HEK293 (cell line): ENCODE data around the gene C1orf216.
"Not testable (repeated sequence)": the region's sequence is repeated elsewhere in the genome, so short reads cannot be mapped to it uniquely, and the experiment has no call there.

Source experiments
- CTCF ChIA-PET: fragments of 350-600 bp; formaldehyde crosslinking; extraction: SDS; loops from one replicate; lab custom pipeline; 2021; ENCODE audit warnings: antibody characterized with exemption; lab: Yijun Ruan, JAX
- POLR2A ChIA-PET: fragments of 300-600 bp; formaldehyde crosslinking; extraction: SDS; loops from one replicate; lab custom pipeline; 2020; ENCODE audit warnings: antibody characterized with exemption, inconsistent platforms; lab: Yijun Ruan, JAX
- H3K27ac ChIP-seq: fragments of 200-500 bp; sonication (Bioruptor generic); 2 replicates; pipeline ENCODE4 v1.5.1; 2014; ENCODE audit warnings: low read depth, low read length, control low read depth, inconsistent platforms; ENCODE audit errors: extremely low read depth
- H3K36me3 ChIP-seq, 2 experiments: fragments of 200-500 bp in 1 of 2; sonication (Bioruptor generic) in 1 of 2; 1 replicate in 1 of 2; 2 replicates in 1 of 2; pipeline ENCODE4 v1.5.1; 2014 to 2017; ENCODE audit warnings: inconsistent platforms in 2 of 2, low read length in 2 of 2; ENCODE audit not compliant: control insufficient read depth in 2 of 2, insufficient read depth in 1 of 2
- H3K4me1 ChIP-seq: fragments of 200-500 bp; sonication (Bioruptor generic); 2 replicates; pipeline ENCODE4 v1.5.1; 2014; ENCODE audit warnings: mild to moderate bottlenecking, low read length, inconsistent platforms; ENCODE audit not compliant: control insufficient read depth, insufficient read depth
- H3K4me3 ChIP-seq: 2 replicates; pipeline ENCODE4 v1.5.1; 2011; ENCODE audit warnings: low read depth, mild to moderate bottlenecking, control low read depth, low read length, moderate library complexity
- H3K9me3 ChIP-seq: fragments of 200-500 bp; sonication (Bioruptor generic); 2 replicates; pipeline ENCODE4 v1.5.1; 2014; ENCODE audit warnings: low read depth, low read length, inconsistent platforms; ENCODE audit not compliant: control insufficient read depth, insufficient read depth
- EGR2 ChIP-seq: fragments of 450-650 bp; formaldehyde crosslinking; IDR thresholded peaks from 2 replicates; pipeline ENCODE4 v1.5.1; 2016; ENCODE audit warnings: low read depth, missing biosample characterization, missing genetic modification characterization
- GLI2 ChIP-seq: fragments of 450-650 bp; formaldehyde crosslinking; IDR thresholded peaks from 2 replicates; pipeline ENCODE4; 2017; ENCODE audit warnings: missing biosample characterization, missing genetic modification characterization, low read depth, borderline replicate concordance
- HIC1 ChIP-seq: fragments of 450-650 bp; formaldehyde crosslinking; IDR thresholded peaks from 2 replicates; pipeline ENCODE4 v1.5.1; 2016; ENCODE audit warnings: missing biosample characterization, missing genetic modification characterization
- ZEB2 ChIP-seq: fragments of 450-650 bp; formaldehyde crosslinking; IDR thresholded peaks from 2 replicates; pipeline ENCODE4 v1.5.1; 2016; ENCODE audit warnings: missing biosample characterization, missing genetic modification characterization
- ZFHX2 ChIP-seq: fragments of 450-650 bp; formaldehyde crosslinking; conservative IDR thresholded peaks from 2 replicates; pipeline ENCODE4 v1.5.1; 2016; ENCODE audit warnings: missing biosample characterization, missing genetic modification characterization
- ZFP69B ChIP-seq: fragments of 450-650 bp; formaldehyde crosslinking; IDR thresholded peaks from 2 replicates; pipeline ENCODE4 v1.5.1; 2016; ENCODE audit warnings: missing biosample characterization, missing genetic modification characterization
- ZIC2 ChIP-seq: fragments of 450-650 bp; formaldehyde crosslinking; IDR thresholded peaks from 2 replicates; pipeline ENCODE4 v1.5.1; 2016; ENCODE audit warnings: missing biosample characterization, missing genetic modification characterization
- ZNF114 ChIP-seq: fragments of 450-650 bp; formaldehyde crosslinking; IDR thresholded peaks from 2 replicates; pipeline ENCODE4 v1.5.0; 2017; ENCODE audit warnings: missing biosample characterization, missing genetic modification characterization
- ZNF121 ChIP-seq: fragments of 450-650 bp; formaldehyde crosslinking; IDR thresholded peaks from 2 replicates; pipeline ENCODE4 v1.5.1; 2016; ENCODE audit warnings: missing biosample characterization, missing genetic modification characterization
- ZNF174 ChIP-seq: fragments of 450-650 bp; formaldehyde crosslinking; IDR thresholded peaks from 2 replicates; pipeline ENCODE4 v1.5.0; 2017; ENCODE audit warnings: missing biosample characterization, mild to moderate bottlenecking, missing genetic modification characterization
- ZNF354C ChIP-seq: fragments of 450-650 bp; formaldehyde crosslinking; IDR thresholded peaks from 2 replicates; pipeline ENCODE4 v1.5.1; 2016; ENCODE audit warnings: missing biosample characterization, missing genetic modification characterization, low read depth, borderline replicate concordance
- ZNF398 ChIP-seq: fragments of 450-650 bp; formaldehyde crosslinking; IDR thresholded peaks from 2 replicates; pipeline ENCODE4 v1.5.1; 2017; ENCODE audit warnings: missing biosample characterization, missing genetic modification characterization
- ZNF610 ChIP-seq: fragments of 450-650 bp; formaldehyde crosslinking; IDR thresholded peaks from 2 replicates; pipeline ENCODE4 v1.5.1; 2016; ENCODE audit warnings: missing biosample characterization, missing genetic modification characterization, borderline replicate concordance

C1orf216 gene

GRCh38 chr1:35715568-35716002, 3.1 kb downstream of the C1orf216 start (continued):
- TF ChIP-seq ZNF398 (tag by site-specific recombination), result no peak

DNA sequence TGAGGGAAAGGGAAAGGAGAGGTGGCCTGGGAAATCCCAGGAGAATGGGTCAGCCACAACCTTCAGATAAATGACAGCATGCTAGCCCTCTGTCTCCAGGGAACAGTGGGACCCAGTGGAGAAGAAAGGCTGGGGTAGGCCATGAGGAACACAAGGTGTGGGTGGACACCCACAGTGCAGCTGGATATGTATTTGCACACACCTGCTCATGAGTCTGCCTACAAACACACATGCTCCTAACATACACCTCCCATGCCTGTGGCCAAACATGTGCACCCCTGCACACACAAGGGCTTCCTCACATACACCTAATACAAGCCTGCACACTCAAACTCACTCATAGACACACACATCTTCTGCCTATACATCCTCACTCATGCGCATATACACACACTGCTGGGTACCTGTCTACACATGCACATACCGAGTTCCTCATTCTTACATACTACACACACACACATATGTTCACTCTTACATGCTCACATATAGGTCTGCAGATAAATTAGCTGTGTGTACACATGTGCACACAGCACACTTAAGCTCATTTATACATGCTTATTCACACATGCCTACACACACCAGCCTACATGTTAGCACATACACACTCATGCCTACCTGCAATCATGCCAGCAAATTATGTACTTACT, 3.6 kb downstream of the C1orf216 start:
- no peaks in the 10 kb centered on the region for H3K9me3 ChIP-seq
- TF ChIP-seq ZFP69B (tag by site-specific recombination), result no peak
- peak; percentile 84 for TF ChIP-seq EGR2 (tag by site-specific recombination)
- peak; percentile 76 for TF ChIP-seq ZFHX2 (tag by site-specific recombination)
- TF ChIP-seq ZNF610, result no peak
- no peak overlapping the region for H3K27ac ChIP-seq
- POLR2A ChIA-PET, result interaction anchor here (0.8 to 3.2 kb wide), 6 partner anchors 54 to 158 kb away, joined by 3 to 17 read pairs (median 5); partner anchors contain the start of genes CLSPN, KIAA0319L, NCDN and TFAP2E
- H3K4me1 ChIP-seq, result no peaks in the 10 kb centered on the region
- CTCF ChIA-PET, result interaction anchor here (0.6 to 4.3 kb wide), 46 partner anchors 8 to 1947 kb away, joined by 3 to 88 read pairs (median 4); partner anchors contain the start of genes CLSPN and TFAP2E
- peaks cover 0 to 32% of the 10 kb centered on the region in 2 experiments; a peak in 1 of 3 replicates for H3K36me3 ChIP-seq
- no peak overlapping the region for H3K4me3 ChIP-seq

GRCh38 chr1:35711098-35711497, 7.6 kb downstream of the C1orf216 start:
- POLR2A ChIA-PET, H3K4me3 ChIP-seq: not testable (repeated sequence)
- H3K36me3 ChIP-seq, result peaks cover 0 to 16% of the 10 kb centered on the region in 2 experiments; a peak in 1 of 3 replicates
- TF ChIP-seq ZEB2 (tag by site-specific recombination) (0 out of 2 replicates have a peak, but pooled peaks have one; percentile 17), ZIC2 (tag by site-specific recombination) (0 out of 2 replicates have a peak, but pooled peaks have one; percentile 11)
- TF ChIP-seq, all 188 proteins: peak for 2; not testable (repeated sequence) for 186
- CTCF ChIA-PET, result interaction anchor here (0.6 to 2.1 kb wide), 4 partner anchors 13 to 142 kb away, joined by 3 to 12 read pairs (median 5); no protein-coding TSS in a partner anchor
- not testable (repeated sequence) for H3K9me3 ChIP-seq, H3K4me1 ChIP-seq, H3K27ac ChIP-seq

DNA sequence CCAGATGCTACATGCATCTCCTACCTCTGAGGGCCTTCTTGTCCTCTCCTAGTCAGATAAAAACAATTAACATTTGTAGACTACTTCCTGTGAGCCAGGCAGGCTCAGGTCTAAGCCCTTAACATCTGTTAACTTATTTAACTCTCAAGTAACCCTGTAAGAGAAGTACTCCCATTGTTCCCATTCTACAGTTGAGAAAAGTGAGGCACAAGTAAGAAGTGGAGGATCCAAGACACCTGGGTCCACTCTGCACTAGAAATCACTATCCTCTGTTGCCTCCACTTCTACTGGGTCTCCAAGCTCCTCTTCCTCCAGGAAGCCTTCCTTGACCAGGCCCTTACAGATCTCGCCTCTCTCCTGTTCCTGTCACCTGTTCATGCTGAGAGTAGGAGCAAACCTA, 9.7 kb downstream of the C1orf216 start:
- Histone ChIP-seq H3K4me1 (peaks cover 3% of the 10 kb centered on the region; the same call in 1 of the 2 replicates), H3K27ac (no peak overlapping the region), H3K9me3 (no peaks in the 10 kb centered on the region), H3K36me3 (peaks cover 0 to under 1% of the 10 kb centered on the region in 2 experiments; a peak in 1 of 3 replicates), H3K4me3 (no peak overlapping the region)
- ChIA-PET POLR2A (no interaction called here), CTCF (interaction anchor here (0.8 kb wide), 1 partner anchor 24 kb away, joined by 4 read pairs; no protein-coding TSS in a partner anchor)
- TF ChIP-seq ZNF121 (tag by site-specific recombination), result no peak
- no peak for TF ChIP-seq ZNF174 (tag by site-specific recombination)
- TF ChIP-seq HIC1, result no peak
- TF ChIP-seq ZNF114 (tag by site-specific recombination), result no peak
- TF ChIP-seq GLI2 (tag by site-specific recombination), result no peak
- TF ChIP-seq ZNF354C (tag by site-specific recombination), result no peak
